Kidney (tissue), 14 donors: Measurements from ENCODE around the gene RBAK. TPM values are rescaled to one million over a fixed set of nuclear protein-coding genes. Genes with fewer than 3 reads are reported as not detected.
"Not testable (repeated sequence)": the region's sequence is repeated elsewhere in the genome, so short reads cannot be mapped to it uniquely, and the experiment has no call there.

ENCODE experiments used
- DNase-seq, 5 donors: peaks; one replicate each; pipeline ENCODE4 v3.0.0-alpha.2; 2013 to 2020
- FAIRE-seq: peaks from 2 replicates; lab custom pipeline; 2012; peaks lifted over from hg19 to GRCh38; lab: Jason Lieb, UNC
- H3K27ac ChIP-seq, 2 donors: one replicate each; pipeline ENCODE4 v1.7.0; 2013; ENCODE audit warnings: low read depth in 2 of 2, low read length in 2 of 2, inconsistent platforms in 1 of 2
- H3K27me3 ChIP-seq: one replicate; pipeline ENCODE4 v1.7.1; 2013; ENCODE audit warnings: low read length, inconsistent platforms; ENCODE audit not compliant: control insufficient read depth, insufficient read depth
- H3K36me3 ChIP-seq, 3 donors: one replicate each; pipeline versions ENCODE4 v1.7.0 to v1.7.1; 2013; ENCODE audit warnings: low read length in 3 of 3, control low read depth in 1 of 3, inconsistent platforms in 1 of 3; ENCODE audit not compliant: insufficient read depth in 3 of 3, control insufficient read depth in 2 of 3
- H3K4me1 ChIP-seq, 3 donors: one replicate each; pipeline versions ENCODE4 v1.7.0 to v1.7.1; 2013; ENCODE audit warnings: low read length in 3 of 3, inconsistent platforms in 1 of 3, low read depth in 1 of 3; ENCODE audit not compliant: control insufficient read depth in 2 of 3, insufficient read depth in 2 of 3
- H3K4me3 ChIP-seq, 3 donors: one replicate each; pipeline versions ENCODE4 v1.7.0 to v1.8.1; 2013; ENCODE audit warnings: low read length in 3 of 3, control low read depth in 1 of 3, inconsistent platforms in 1 of 3
- H3K9ac ChIP-seq, 3 donors: one replicate each; pipeline versions ENCODE4 v1.7.0 to v1.7.1; 2013; ENCODE audit warnings: low read length in 3 of 3, control low read depth in 1 of 3, inconsistent platforms in 1 of 3
- H3K9me3 ChIP-seq, 3 donors: one replicate each; pipeline versions ENCODE4 v1.7.0 to v1.7.1; 2013; ENCODE audit warnings: low read length in 3 of 3, control low read depth in 1 of 3, inconsistent platforms in 1 of 3; ENCODE audit not compliant: control insufficient read depth in 2 of 3, insufficient read depth in 1 of 3
- intact Hi-C: fragments of 100-400 bp; cut with DNase I; formaldehyde crosslinking; loops from one replicate; pipeline ENCODE4 v1.11.1; 2022
- polyA plus RNA-seq: library from polyadenylated mRNA; stranded (reverse); fragments of 350-450 nt; fragmentation: Illumina TruSeq; extraction: RNeasy Lipid Tissue Mini Kit (QIAGEN cat#74804); gene quantifications from one replicate; pipeline ENCODE4 v1.2.3, GENCODE V29; 2014; ENCODE audit warnings: low read depth, low replicate concordance; ENCODE audit not compliant: insufficient read depth
- total RNA-seq: library from RNA; stranded (reverse); fragmentation: NEBNext Ultra II Directional; extraction: Animal tissue kit (Norgen Biotek cat#: 25700); gene quantifications from one replicate; pipeline ENCODE4 v1.2.1, GENCODE V29; 2021
- TF ChIP-seq, protein P1 (sequence below): IDR thresholded peaks from 3 replicates; pipeline ENCODE4 v1.5.1; 2012; ENCODE audit warnings: mild to moderate bottlenecking, moderate library complexity, borderline replicate concordance; ENCODE audit not compliant: insufficient read depth; ENCODE audit errors: extremely low read depth
- donor health status: control.
- donor health status: control.
- donor health status: control.
- donor health status: control.
- donor health status: control.
- donor health status: DM: yes; HTN: yes; CAD: no.
- donor health status: Normal renal cell carcinoma (clear cell type).

Gene RBAK
- total and polyA plus RNA-seq, 2 donors from 2014 or later, result 3.2 to 14.1 TPM

DNA sequence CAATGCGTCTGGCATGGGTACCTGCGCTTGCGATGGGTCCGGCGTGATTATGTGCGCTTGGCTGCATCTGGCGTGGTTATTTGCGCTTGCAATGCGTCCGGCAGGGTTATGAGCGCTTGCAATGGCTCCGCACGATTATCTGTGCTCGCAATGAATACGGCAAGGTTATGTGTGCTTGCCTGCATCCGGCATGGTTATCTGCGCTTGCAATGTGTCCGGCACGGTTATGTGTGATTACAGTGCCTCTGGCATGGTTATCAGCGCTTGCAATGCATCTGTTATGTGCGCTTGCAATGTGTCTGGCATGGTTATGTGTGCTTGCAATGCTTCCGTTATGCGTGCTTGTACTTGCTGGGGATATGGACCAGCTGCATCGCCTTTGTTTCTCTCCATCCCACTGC is 37.7 kb downstream of the RBAK start:
- FAIRE-seq (no peak), DNase-seq (no peak)
- Histone ChIP-seq H3K9ac (no peak overlapping the region), H3K4me3 (no peak overlapping the region), H3K36me3 (no peaks in the 10 kb centered on the region), H3K9me3 (no peaks in the 10 kb centered on the region), H3K4me1 (peaks cover 0 to 3% (median 0%) of the 10 kb centered on the region in 3 donors), H3K27me3 (no peaks in the 10 kb centered on the region), H3K27ac (no peak overlapping the region)
- TF ChIP-seq, protein P1, sequence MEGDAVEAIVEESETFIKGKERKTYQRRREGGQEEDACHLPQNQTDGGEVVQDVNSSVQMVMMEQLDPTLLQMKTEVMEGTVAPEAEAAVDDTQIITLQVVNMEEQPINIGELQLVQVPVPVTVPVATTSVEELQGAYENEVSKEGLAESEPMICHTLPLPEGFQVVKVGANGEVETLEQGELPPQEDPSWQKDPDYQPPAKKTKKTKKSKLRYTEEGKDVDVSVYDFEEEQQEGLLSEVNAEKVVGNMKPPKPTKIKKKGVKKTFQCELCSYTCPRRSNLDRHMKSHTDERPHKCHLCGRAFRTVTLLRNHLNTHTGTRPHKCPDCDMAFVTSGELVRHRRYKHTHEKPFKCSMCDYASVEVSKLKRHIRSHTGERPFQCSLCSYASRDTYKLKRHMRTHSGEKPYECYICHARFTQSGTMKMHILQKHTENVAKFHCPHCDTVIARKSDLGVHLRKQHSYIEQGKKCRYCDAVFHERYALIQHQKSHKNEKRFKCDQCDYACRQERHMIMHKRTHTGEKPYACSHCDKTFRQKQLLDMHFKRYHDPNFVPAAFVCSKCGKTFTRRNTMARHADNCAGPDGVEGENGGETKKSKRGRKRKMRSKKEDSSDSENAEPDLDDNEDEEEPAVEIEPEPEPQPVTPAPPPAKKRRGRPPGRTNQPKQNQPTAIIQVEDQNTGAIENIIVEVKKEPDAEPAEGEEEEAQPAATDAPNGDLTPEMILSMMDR, result no peak
- intact Hi-C loops, result loop anchor here (10.0 kb wide), 1 partner anchor 299 kb away; no protein-coding TSS in a partner anchor

DNA sequence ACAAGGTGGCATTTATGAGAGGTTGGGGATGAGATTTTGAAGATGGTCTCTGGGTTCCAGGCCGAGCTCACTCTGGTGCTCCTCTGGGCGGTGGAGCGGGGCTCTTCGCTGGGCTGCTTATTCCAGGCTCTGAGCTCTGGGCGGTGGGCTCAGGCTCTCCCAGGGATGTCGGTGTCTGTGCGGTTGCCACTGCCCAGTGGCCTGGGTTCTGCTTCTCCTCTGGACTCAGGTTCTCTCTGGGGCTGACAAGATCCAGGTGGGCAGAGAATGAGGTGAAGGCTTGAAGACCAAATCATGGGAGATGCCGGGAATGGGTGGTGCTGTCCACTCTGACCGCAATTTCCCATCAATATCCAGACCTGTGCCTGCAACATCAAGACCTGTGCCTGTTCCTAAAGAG is 40.6 kb downstream of the RBAK start:
- no peaks in the 10 kb centered on the region for H3K36me3 ChIP-seq
- no peak overlapping the region for H3K9ac ChIP-seq
- peaks cover 0 to 3% (median 0%) of the 10 kb centered on the region in 3 donors for H3K4me1 ChIP-seq
- H3K4me3 ChIP-seq, result no peak overlapping the region
- TF ChIP-seq, protein P1, result no peak
- no peaks in the 10 kb centered on the region for H3K27me3 ChIP-seq
- intact Hi-C loops, result loop anchor here (10.0 kb wide), 1 partner anchor 301 kb away; no protein-coding TSS in a partner anchor
- DNase-seq (no peak), FAIRE-seq (no peak)
- H3K27ac ChIP-seq, result no peak overlapping the region
- H3K9me3 ChIP-seq, result no peaks in the 10 kb centered on the region

- not testable (repeated sequence) for H3K36me3 ChIP-seq, H3K9me3 ChIP-seq, H3K9ac ChIP-seq, H3K4me1 ChIP-seq, H3K27ac ChIP-seq, FAIRE-seq, H3K4me3 ChIP-seq, H3K27me3 ChIP-seq
- intact Hi-C loops, result loop anchor here (10.0 kb wide), 1 partner anchor 304 kb away; no protein-coding TSS in a partner anchor
- DNase-seq, result peak in 2 of 5 donors; percentile 13 to 24
Measured at GRCh38 chr7:5088228-5088833, 42.7 kb downstream of the RBAK start.

DNA sequence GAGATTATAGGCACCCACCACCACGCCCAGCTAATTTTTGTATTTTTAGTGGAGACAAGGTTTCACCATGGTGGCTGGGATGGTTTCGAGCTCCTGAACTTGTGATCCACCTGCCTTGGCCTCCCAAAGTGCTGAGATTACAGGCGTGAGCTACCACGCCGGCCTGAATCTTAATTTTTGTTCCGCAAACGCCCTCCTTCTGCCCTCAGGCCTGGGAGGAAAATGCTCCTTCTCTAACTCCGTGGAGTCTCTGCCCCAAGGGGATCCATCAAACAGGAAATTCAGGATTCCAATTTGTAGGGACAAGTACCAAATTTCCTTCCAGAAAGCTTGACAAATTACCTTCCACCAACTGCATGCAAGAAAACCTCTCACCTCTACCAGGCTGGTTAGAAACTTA is 43.2 kb downstream of the RBAK start:
- Histone ChIP-seq H3K9ac (no peak overlapping the region), H3K4me3 (no peak overlapping the region), H3K27me3 (no peaks in the 10 kb centered on the region), H3K27ac (no peak overlapping the region), H3K9me3 (peaks cover 0 to 4% (median 4%) of the 10 kb centered on the region in 3 donors), H3K36me3 (no peaks in the 10 kb centered on the region), H3K4me1 (peaks cover 0 to 3% (median 0%) of the 10 kb centered on the region in 3 donors)
- TF ChIP-seq, protein P1, result no peak
- FAIRE-seq (no peak), DNase-seq (no peak)
- intact Hi-C loops, result loop anchor here (10.0 kb wide), 1 partner anchor 304 kb away; no protein-coding TSS in a partner anchor
